Measurements from ENCODE around the gene CEP162.

The CEP162 gene, protein sequence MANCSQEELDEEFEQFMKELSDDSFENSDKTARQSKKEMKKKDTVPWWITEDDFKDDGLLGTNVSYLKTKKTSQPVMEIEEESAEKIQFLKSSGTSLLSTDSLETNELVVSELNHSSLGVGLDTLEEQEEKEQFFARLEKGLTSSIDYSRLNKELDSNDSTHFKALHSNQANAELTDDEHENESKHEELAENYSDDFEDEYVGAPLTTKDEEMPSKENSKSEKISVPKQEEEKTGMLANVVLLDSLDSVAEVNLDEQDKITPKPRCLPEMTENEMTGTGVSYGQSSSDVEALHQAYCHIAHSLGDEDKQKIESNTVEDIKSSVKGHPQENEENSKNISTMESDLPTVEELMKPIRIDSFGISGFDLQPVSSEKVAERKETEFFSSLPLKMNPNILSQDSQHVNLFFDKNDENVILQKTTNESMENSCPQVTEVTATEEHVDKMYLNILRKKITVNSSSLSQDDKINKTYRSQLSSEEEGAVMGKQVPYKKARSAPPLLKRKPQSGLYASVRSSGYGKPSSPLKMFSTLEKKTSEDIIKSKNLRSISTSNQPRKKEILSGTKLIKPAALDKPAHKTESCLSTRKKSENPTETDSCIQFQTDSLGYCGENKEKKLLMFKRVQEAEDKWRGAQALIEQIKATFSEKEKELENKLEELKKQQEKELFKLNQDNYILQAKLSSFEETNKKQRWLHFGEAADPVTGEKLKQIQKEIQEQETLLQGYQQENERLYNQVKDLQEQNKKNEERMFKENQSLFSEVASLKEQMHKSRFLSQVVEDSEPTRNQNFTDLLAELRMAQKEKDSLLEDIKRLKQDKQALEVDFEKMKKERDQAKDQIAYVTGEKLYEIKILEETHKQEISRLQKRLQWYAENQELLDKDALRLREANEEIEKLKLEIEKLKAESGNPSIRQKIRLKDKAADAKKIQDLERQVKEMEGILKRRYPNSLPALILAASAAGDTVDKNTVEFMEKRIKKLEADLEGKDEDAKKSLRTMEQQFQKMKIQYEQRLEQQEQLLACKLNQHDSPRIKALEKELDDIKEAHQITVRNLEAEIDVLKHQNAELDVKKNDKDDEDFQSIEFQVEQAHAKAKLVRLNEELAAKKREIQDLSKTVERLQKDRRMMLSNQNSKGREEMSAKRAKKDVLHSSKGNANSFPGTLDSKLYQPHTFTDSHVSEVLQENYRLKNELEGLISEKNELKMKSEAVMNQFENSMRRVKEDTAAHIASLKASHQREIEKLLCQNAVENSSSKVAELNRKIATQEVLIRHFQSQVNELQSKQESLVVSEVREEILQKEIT (N-terminal part only)

DNA sequence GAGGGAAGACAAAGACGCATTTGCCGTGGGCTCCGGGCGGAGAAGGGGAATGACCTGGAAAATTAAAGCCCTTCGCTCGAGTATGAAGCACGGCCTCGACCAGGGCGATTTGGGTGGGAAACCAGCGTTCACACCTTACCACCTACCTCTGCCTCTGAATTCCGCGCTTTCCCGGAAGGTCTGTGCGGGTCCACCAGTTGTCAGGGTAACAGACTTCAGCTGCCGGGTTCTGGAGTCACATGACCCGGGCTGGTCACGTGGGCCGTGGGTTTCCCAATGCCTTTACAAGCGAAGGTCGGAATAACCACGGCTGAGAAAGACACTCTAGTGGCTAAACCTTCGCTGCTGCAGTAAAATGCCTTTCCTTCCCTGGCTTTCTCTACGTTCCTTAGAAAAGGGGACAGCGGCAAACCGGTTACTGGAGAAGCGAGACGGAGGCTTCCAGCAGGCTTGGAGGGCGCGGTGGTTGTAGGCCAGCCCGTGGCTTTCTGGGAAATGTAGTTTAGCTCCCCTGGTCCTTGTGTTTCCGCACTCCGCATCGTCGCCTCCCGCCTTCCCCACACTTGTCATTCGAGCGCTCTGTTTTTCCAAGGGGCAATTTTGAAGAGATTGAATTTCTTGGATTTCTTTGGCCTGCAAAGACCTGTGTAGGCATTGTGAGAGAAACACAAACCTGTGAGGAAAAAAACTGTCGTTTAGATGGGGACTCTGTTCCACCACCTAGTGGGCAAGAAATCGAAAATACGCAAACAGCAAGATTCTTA lies at the start of gene CEP162:
CEP162 (minus strand) TSS at position 210 of the 764 bp plus-strand sequence. CDS start 1,250 bp downstream, outside the sequence.
- TF ChIP-seq, protein P1, sequence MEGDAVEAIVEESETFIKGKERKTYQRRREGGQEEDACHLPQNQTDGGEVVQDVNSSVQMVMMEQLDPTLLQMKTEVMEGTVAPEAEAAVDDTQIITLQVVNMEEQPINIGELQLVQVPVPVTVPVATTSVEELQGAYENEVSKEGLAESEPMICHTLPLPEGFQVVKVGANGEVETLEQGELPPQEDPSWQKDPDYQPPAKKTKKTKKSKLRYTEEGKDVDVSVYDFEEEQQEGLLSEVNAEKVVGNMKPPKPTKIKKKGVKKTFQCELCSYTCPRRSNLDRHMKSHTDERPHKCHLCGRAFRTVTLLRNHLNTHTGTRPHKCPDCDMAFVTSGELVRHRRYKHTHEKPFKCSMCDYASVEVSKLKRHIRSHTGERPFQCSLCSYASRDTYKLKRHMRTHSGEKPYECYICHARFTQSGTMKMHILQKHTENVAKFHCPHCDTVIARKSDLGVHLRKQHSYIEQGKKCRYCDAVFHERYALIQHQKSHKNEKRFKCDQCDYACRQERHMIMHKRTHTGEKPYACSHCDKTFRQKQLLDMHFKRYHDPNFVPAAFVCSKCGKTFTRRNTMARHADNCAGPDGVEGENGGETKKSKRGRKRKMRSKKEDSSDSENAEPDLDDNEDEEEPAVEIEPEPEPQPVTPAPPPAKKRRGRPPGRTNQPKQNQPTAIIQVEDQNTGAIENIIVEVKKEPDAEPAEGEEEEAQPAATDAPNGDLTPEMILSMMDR (IDR thresholded peaks at IDR 0.05; ENCODE audit: low read depth, low read length), result peak; percentile 67
- H3K4me3 ChIP-seq (ENCODE audit: low read depth, low read length), result peak within 1 kb of the TSS; percentile 81
- in situ Hi-C loops (cut with HindIII; ENCODE audit: low sequenced_read_pairs), result no loop called here
- DNase-seq (ENCODE audit: low read depth, low spot score), result peak; percentile 91

GRCh38 chr6:84274856-84275255 lies 47.4 kb upstream of the CEP162 start:
- in situ Hi-C loops (cut with HindIII; ENCODE audit: low sequenced_read_pairs), result no loop called here
- DNase-seq (ENCODE audit: low read depth, low spot score), result no peak

GRCh38 chr6:84273048-84273809 lies 45.8 kb upstream of the CEP162 start:
- in situ Hi-C loops (cut with HindIII; ENCODE audit: low sequenced_read_pairs), result no loop called here
- no peak overlapping the region for H3K4me3 ChIP-seq (ENCODE audit: low read depth, low read length)
- TF ChIP-seq, protein P1 (IDR thresholded peaks at IDR 0.05; ENCODE audit: low read depth, low read length), result no peak
- no peak for DNase-seq (ENCODE audit: low read depth, low spot score)

More at GRCh38 chr6:84274856-84275255, 47.4 kb upstream of the CEP162 start:
- TF ChIP-seq, protein P1 (IDR thresholded peaks at IDR 0.05; ENCODE audit: low read depth, low read length), result no peak
- no peak overlapping the region for H3K4me3 ChIP-seq (ENCODE audit: low read depth, low read length)

GRCh38 chr6:84272298-84272697 lies 44.9 kb upstream of the CEP162 start:
- no peak overlapping the region for H3K4me3 ChIP-seq (ENCODE audit: low read depth, low read length)
- TF ChIP-seq, protein P1 (IDR thresholded peaks at IDR 0.05; ENCODE audit: low read depth, low read length), result no peak
- in situ Hi-C loops (cut with HindIII; ENCODE audit: low sequenced_read_pairs), result no loop called here
- no peak for DNase-seq (ENCODE audit: low read depth, low spot score)

DNA sequence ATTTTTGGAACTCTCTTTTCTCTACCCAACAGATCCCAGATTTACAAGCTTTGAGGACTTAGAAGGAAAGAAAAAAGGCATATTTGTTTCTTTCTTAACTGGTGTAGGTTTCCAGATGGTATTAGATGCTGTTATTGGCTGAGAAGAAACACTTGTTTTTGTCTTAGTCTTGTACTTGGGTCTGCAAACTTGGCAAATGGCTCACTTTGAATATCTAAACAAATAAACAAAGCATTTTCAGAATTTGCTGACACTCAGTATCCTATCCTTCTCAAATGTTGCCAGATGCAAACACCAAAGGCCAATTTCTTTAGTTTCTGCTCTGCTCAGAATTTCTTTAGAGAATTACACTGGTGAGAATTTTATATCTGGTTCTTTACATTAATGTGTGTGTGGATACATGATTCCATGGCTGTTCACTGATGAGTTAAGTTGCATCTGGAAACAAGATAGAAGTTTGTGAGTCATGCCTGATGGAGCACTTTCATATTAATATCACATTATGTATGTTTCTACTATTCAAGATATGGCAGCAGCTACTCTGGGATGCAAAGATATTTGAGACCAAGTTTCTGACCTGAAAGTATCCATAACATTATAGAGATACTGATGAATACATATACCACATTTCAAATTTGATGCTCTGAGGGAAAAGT lies 43.7 kb upstream of the CEP162 start:
- TF ChIP-seq, protein P1 (IDR thresholded peaks at IDR 0.05; ENCODE audit: low read depth, low read length), result no peak
- H3K4me3 ChIP-seq (ENCODE audit: low read depth, low read length), result no peak overlapping the region
- in situ Hi-C loops (cut with HindIII; ENCODE audit: low sequenced_read_pairs), result no loop called here
- no peak for DNase-seq (ENCODE audit: low read depth, low spot score)

All from astrocyte of the spinal cord (primary cell).